PC-3 (cell line): ENCODE data around the gene AVEN. TPM values are rescaled to one million over a fixed set of nuclear protein-coding genes. Genes with fewer than 3 reads are reported as not detected.
A peak's percentile ranks its signal among the peaks of the same experiment; 100 is the strongest.

Experiments used
- ATAC-seq: fragments of 200-7000 bp; cut with Tn5 transposase; 2 replicates; pipeline ENCODE4 v1.9.1; 2020; ENCODE audit warnings: mild to moderate bottlenecking, moderate library complexity
- BruUV-seq: library from RNA; stranded (reverse); fragments of 400-500 nt; replicated peaks from 2 replicates; lab custom pipeline; 2021; lab: Mats Ljungman, UMichigan
- CTCF ChIA-PET: fragments of 300-600 bp; sonication (Branson Sonifier 250); formaldehyde crosslinking; loops from one replicate; lab custom pipeline; 2022; ENCODE audit warnings: antibody characterized with exemption; lab: Charles Lee
- POLR2A ChIA-PET: fragments of 300-600 bp; sonication (Branson Sonifier 250); formaldehyde crosslinking; loops from one replicate; lab custom pipeline; 2022; ENCODE audit warnings: antibody characterized with exemption; ENCODE audit not compliant: unreplicated experiment; lab: Charles Lee
- DNase-seq: peaks from one replicate; pipeline ENCODE4 v3.0.0-alpha.2; 2015
- H2AFZ ChIP-seq: fragments of 300-600 bp; sonication (generic); 2 replicates; pipeline ENCODE4 v1.6.0; 2016; ENCODE audit warnings: antibody characterized with exemption, low read length
- H3F3A ChIP-seq: fragments of 300-600 bp; sonication (generic); one replicate; pipeline ENCODE4 v1.6.0; 2017; ENCODE audit warnings: antibody characterized with exemption, low read length, control low read depth, mild to moderate bottlenecking; ENCODE audit not compliant: unreplicated experiment
- H3K27ac ChIP-seq: fragments of 300-600 bp; sonication (generic); 2 replicates; pipeline ENCODE4 v1.5.1; 2016; ENCODE audit warnings: mild to moderate bottlenecking, low read length
- H3K27me3 ChIP-seq: fragments of 300-600 bp; sonication (generic); 2 replicates; pipeline ENCODE4 v1.6.1; 2016; ENCODE audit warnings: low read length, mixed read lengths
- H3K36me3 ChIP-seq: fragments of 300-600 bp; sonication (generic); 2 replicates; pipeline ENCODE4 v1.6.1; 2016; ENCODE audit warnings: low read depth, mixed run types, low read length, mixed read lengths
- H3K4me1 ChIP-seq: fragments of 300-600 bp; sonication (generic); 2 replicates; pipeline ENCODE4 v1.5.1; 2016; ENCODE audit warnings: low read length; ENCODE audit not compliant: insufficient read depth
- H3K4me2 ChIP-seq: fragments of 300-600 bp; sonication (generic); 2 replicates; pipeline ENCODE4 v1.6.0; 2016; ENCODE audit warnings: low read length
- H3K4me3 ChIP-seq: fragments of 300-600 bp; sonication (generic); 2 replicates; pipeline ENCODE4 v1.5.1; 2016; ENCODE audit warnings: mild to moderate bottlenecking, low read length, mixed read lengths
- H3K79me2 ChIP-seq: fragments of 300-600 bp; sonication (generic); 2 replicates; pipeline ENCODE4 v1.6.1; 2017; ENCODE audit warnings: low read length, mixed read lengths
- H3K9ac ChIP-seq: fragments of 300-600 bp; sonication (generic); 2 replicates; pipeline ENCODE4 v1.6.0; 2016; ENCODE audit warnings: mild to moderate bottlenecking, low read length
- H3K9me2 ChIP-seq: fragments of 300-600 bp; sonication (generic); replicated peaks from 2 replicates; pipeline ENCODE4 v1.6.1; 2016; ENCODE audit warnings: mixed run types, low read length, mixed read lengths
- H3K9me3 ChIP-seq: fragments of 300-600 bp; sonication (generic); 2 replicates; pipeline ENCODE4 v1.6.1; 2016; ENCODE audit warnings: low read length, mixed read lengths
- H4K20me1 ChIP-seq: fragments of 300-600 bp; sonication (generic); 2 replicates; pipeline ENCODE4 v1.6.1; 2016; ENCODE audit warnings: low read length, mixed read lengths
- CTCF ChIP-seq: fragments of 300-600 bp; sonication (generic); conservative IDR thresholded peaks from 2 replicates; pipeline ENCODE4 v1.5.1; 2017; ENCODE audit warnings: antibody characterized with exemption, low read depth, mild to moderate bottlenecking, low read length
- EZH2 ChIP-seq: fragments of 300-600 bp; sonication (generic); IDR thresholded peaks from one replicate; pipeline ENCODE4 v1.6.1; 2017; ENCODE audit warnings: antibody characterized with exemption, mild to moderate bottlenecking, low read length; ENCODE audit not compliant: unreplicated experiment
- EZH2phosphoT487 ChIP-seq: fragments of 300-600 bp; sonication (generic); IDR thresholded peaks from 2 replicates; pipeline ENCODE4 v1.6.1; 2018; ENCODE audit warnings: mild to moderate bottlenecking, antibody characterized with exemption, low read length, borderline replicate concordance
- intact Hi-C: fragments of 100-400 bp; cut with micrococcal nuclease; formaldehyde crosslinking; loops from 2 replicates; pipeline ENCODE4 v1.9.0; 2023
- total RNA-seq: library from RNA; depleted of rRNA; stranded (reverse); fragments of >200 nt; gene quantifications from 2 replicates; pipeline ENCODE4 v1.2.3, GENCODE V29; 2014

AVEN gene
- total RNA-seq, 1 experiment from 2014 or later = 10.5 TPM

DNA sequence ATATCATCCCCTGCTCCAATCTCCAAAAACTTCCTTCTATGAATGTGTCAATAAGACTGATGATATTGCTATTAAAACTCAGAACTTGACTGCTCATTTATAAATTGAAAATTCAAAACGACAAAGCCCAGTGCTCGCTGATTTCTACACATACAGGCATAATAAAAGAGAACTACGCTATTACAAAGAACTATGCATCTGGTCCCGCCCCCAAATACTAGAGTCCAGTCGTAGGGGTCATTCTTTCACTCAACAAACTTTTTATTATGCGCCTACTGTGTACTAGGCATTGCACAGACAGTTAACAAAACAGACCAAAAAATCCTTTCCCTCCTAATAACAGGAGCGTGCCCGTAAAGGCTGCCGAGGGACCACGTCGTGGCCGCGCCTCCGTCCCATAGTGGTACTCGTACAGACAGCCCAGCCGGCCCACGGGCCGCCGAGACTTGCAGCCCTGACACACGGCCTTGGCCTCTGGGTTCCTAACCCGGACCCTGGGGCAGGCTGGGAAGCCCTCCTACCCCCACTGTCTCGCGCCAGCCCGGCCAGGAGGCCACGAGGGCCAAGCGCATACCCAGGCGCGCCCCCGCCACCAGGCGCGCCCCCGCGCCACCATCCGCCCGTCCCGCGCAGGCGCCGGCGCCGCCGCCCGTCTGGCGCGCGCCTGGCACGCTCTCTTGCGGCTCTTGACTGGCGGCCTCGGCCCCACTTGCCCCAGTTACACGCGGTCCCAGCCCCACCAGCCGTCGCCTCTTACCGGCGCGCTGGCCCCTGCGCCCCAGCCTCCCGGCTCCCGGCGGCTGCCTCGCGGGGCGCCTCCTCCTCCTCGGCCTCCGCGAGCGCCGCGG lies 757 bp downstream of the AVEN start:
- no peaks in the 10 kb centered on the region for H3F3A ChIP-seq
- intact Hi-C loops = loop anchor here (5.0 kb wide), 1 partner anchor 44 kb away; no protein-coding TSS in a partner anchor
- H3K36me3 ChIP-seq = no peaks in the 10 kb centered on the region
- ATAC-seq (peak; percentile 79), DNase-seq (peak; percentile 79)
- H3K27me3 ChIP-seq = no peaks in the 10 kb centered on the region
- POLR2A ChIA-PET = no interaction called here
- H3K9me3 ChIP-seq = no peaks in the 10 kb centered on the region
- TSS peak; percentile 70 for BruUV-seq
- H2AFZ ChIP-seq = peak overlapping the region; percentile 94
- no peaks in the 10 kb centered on the region for H4K20me1 ChIP-seq
- H3K4me2 ChIP-seq = peak overlapping the region; percentile 96
- peaks cover 12% of the 10 kb centered on the region; the same call in 1 of the 2 replicates for H3K4me1 ChIP-seq
- CTCF ChIA-PET = interaction anchor here (0.5 kb wide), 1 partner anchor 583 kb away, joined by 3 read pairs; no protein-coding TSS in a partner anchor
- TF ChIP-seq EZH2 (no peak), EZH2phosphoT487 (peak; percentile 59)
- no peaks in the 10 kb centered on the region for H3K9me2 ChIP-seq
- peaks cover 19% of the 10 kb centered on the region for H3K79me2 ChIP-seq
- peak overlapping the region; percentile 94 for H3K4me3 ChIP-seq
- no peak overlapping the region for H3K27ac ChIP-seq
- H3K9ac ChIP-seq = peak overlapping the region; percentile 74

GRCh38 chr15:34031987-34032760 lies 6.8 kb downstream of the AVEN start:
- Histone ChIP-seq H3K4me1 (no peaks in the 10 kb centered on the region), H3K9ac (no peak overlapping the region), H3K9me3 (no peaks in the 10 kb centered on the region), H3K79me2 (peaks cover 15% of the 10 kb centered on the region), H3K4me2 (no peak overlapping the region), H3K36me3 (no peaks in the 10 kb centered on the region), H3K27ac (no peak overlapping the region), H3F3A (no peaks in the 10 kb centered on the region), H2AFZ (no peak overlapping the region), H3K27me3 (no peaks in the 10 kb centered on the region), H3K9me2 (no peaks in the 10 kb centered on the region), H3K4me3 (no peak overlapping the region), H4K20me1 (no peaks in the 10 kb centered on the region)
- ATAC-seq (no peak), DNase-seq (no peak)
- no TSS peak for BruUV-seq
- ChIA-PET CTCF (no interaction called here), POLR2A (no interaction called here)
- intact Hi-C loops = no loop called here
- no peak for TF ChIP-seq EZH2phosphoT487
- TF ChIP-seq CTCF = no peak
- no peak for TF ChIP-seq EZH2

DNA sequence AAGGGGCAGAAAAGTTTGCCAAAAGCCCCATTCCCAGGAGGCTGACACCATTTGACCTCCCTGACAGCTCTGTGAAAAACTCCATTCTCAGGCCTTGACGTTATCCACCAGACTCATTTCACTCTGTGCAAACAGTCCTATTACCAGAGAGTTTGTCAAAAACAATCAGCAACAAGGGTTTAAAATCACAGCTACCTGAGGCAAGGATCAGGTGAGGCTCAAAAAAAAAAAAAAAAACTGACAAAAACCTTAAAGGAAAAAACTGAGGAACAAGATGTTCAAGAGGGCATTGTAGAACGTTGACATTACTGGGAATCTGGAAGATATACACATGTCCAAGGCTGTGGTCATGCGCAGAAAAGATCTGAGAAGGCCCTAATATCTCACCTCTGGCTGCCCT lies 11.4 kb downstream of the AVEN start:
- Histone ChIP-seq H3K27me3 (no peaks in the 10 kb centered on the region), H3K4me1 (no peaks in the 10 kb centered on the region), H3K4me3 (no peak overlapping the region), H3K4me2 (no peak overlapping the region), H3K36me3 (no peaks in the 10 kb centered on the region), H3K9me2 (no peaks in the 10 kb centered on the region), H2AFZ (no peak overlapping the region), H3K79me2 (0 out of 2 replicates have a peak, but pooled peaks cover 5% of the 10 kb centered on the region), H3K27ac (no peak overlapping the region), H4K20me1 (no peaks in the 10 kb centered on the region), H3K9ac (no peak overlapping the region), H3F3A (no peaks in the 10 kb centered on the region), H3K9me3 (no peaks in the 10 kb centered on the region)
- no peak for ATAC-seq
- intact Hi-C loops = no loop called here
- ChIA-PET POLR2A (no interaction called here), CTCF (no interaction called here)
- TF ChIP-seq EZH2 (no peak), CTCF (no peak), EZH2phosphoT487 (no peak)
- BruUV-seq = no TSS peak
- no peak for DNase-seq
